H1 (cell line): ENCODE measurements around the gene LLGL1. TPM values are rescaled to one million over a fixed set of nuclear protein-coding genes. Genes with fewer than 3 reads are reported as not detected.

ENCODE experiments used
- JUN ChIP-seq: IDR thresholded peaks from 2 replicates; pipeline ENCODE4 v1.6.1; 2011; ENCODE audit warnings: low read depth, mild to moderate bottlenecking, improper control_type of control experiment, low read length
- MAFK ChIP-seq: IDR thresholded peaks from 2 replicates; pipeline ENCODE4 v1.6.1; 2012; ENCODE audit warnings: low read depth, mild to moderate bottlenecking, improper control_type of control experiment, low read length
- TAF1 ChIP-seq: IDR thresholded peaks from 2 replicates; pipeline ENCODE4 v1.6.1; 2011; ENCODE audit warnings: mild to moderate bottlenecking, low read depth, low read length
- TCF12 ChIP-seq: IDR thresholded peaks from 2 replicates; pipeline ENCODE4 v1.6.1; 2011; ENCODE audit warnings: low read depth, mild to moderate bottlenecking, low read length
- TEAD4 ChIP-seq: IDR thresholded peaks from 2 replicates; pipeline ENCODE4 v1.6.1; 2012; ENCODE audit warnings: low read depth, low read length, inconsistent platforms, mixed read lengths
- polyA plus RNA-seq, 7 experiments: library from polyadenylated mRNA; depleted of rRNA in 3 of 7; stranded (reverse) in 5 of 7; unstranded in 2 of 7; fragments of >200 nt in 5 of 7; fragments of 200-250 nt in 2 of 7; gene quantifications; 1 replicate in 5 of 7; 2 replicates in 1 of 7; 4 replicates in 1 of 7; pipeline versions ENCODE4 v1.2.1 to v1.2.3, GENCODE V29; 2011 to 2013; ENCODE audit warnings: missing spikeins in 2 of 7, mixed read lengths in 2 of 7
- total RNA-seq: library from RNA; stranded (reverse); fragmentation: NEBNext Ultra II Directional; extraction: Animal tissue kit (Norgen Biotek cat#: 25700); gene quantifications from 2 replicates; pipeline ENCODE4 v1.2.1, GENCODE V29; 2021

Gene LLGL1
- total and polyA plus RNA-seq, 2 of the 8 experiments (the other 6 are each of a cell fraction or from before 2014, with no cell fraction given): 71.3 to 107 TPM

DNA sequence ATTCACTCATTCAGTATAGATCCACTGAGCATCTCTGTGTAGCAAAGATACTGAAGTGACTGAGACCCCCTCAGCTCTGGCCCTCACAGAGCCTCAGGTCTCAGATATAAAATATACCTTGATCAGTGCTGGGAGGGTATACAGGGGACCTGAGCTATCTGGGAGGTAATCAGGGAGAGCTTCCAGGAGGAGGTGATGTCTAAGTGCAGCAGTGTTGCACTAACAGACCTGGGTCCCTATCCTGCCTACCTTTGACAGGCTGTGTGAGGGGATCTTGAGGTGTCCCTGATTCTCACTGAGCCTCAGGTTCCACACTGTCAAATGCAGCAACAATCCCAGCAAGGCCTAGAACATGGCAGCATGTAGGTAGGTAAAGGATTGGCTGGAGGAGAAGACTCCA is 48.3 kb upstream of the LLGL1 start (continued):
- TF ChIP-seq TEAD4 (no peak), TCF12 (no peak), JUN (no peak), TAF1 (no peak), MAFK (no peak)
- TF ChIP-seq, all 59 proteins: peak for 0
